ENCODE results near the gene MEG3.

DNA sequence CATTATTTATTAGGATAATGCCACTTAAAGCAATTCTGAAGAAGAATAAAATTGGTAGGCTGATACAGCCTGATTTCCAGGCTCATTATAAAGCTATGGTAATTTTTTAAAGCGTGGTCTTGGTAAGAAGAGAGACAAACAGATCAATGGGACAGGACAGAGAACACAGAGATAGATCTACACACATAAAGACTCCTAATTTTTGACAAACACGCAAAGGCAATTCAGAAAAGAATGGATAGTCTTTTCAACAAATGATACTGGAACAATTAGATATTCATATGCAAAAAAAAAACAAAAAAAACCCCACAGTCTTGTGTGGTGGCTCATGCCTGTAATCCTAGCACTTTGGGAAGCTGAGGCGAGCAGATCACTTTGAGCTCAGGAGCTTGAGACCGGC lies 25.9 kb upstream of the MEG3 start:
- TF ChIP-seq ARNT (IDR thresholded peaks at IDR 0.05): no peak
- no peak for TF ChIP-seq FOXM1 (IDR thresholded peaks at IDR 0.05; ENCODE audit: borderline replicate concordance)
- TF ChIP-seq SP1 (IDR thresholded peaks at IDR 0.05): no peak
- no peak for TF ChIP-seq ZNF384 (IDR thresholded peaks at IDR 0.05)
- TF ChIP-seq L3MBTL2 (conservative IDR thresholded peaks at IDR 0.05): no peak
- no peak for TF ChIP-seq FOXA1 (IDR thresholded peaks at IDR 0.05)
- no peak for TF ChIP-seq TARDBP (IDR thresholded peaks at IDR 0.05)

Measured in HEK293T (cell line).